Aorta (tissue), 5 donors: ENCODE results near the gene GSTO1. TPM values are rescaled to one million over a fixed set of nuclear protein-coding genes. Genes with fewer than 3 reads are reported as not detected.
A peak's percentile ranks its signal among the peaks of the same experiment; 100 is the strongest.
"Not testable (repeated sequence)": the region's sequence is repeated elsewhere in the genome, so short reads cannot be mapped to it uniquely, and the experiment has no call there.

Experiments used
- ATAC-seq: fragments of 200-7000 bp; cut with Tn5 transposase; one replicate; pipeline ENCODE4 v1.9.1; 2022; ENCODE audit warnings: moderate library complexity; ENCODE audit not compliant: low FRiP score
- DNase-seq, 2 donors: peaks; one replicate each; pipeline ENCODE4 v3.0.0-alpha.2; 2020
- H3K27ac ChIP-seq, 2 donors: one replicate each; pipeline ENCODE4 v1.5.1; 2013; ENCODE audit warnings: low read length in 2 of 2, mild to moderate bottlenecking in 2 of 2, moderate library complexity in 2 of 2, control low read depth in 1 of 2, inconsistent platforms in 1 of 2, low read depth in 1 of 2
- H3K27me3 ChIP-seq, 2 donors: one replicate each; pipeline ENCODE4 v1.6.1; 2013; ENCODE audit warnings: control low read depth in 1 of 2, low read length in 1 of 2, mild to moderate bottlenecking in 1 of 2, moderate library complexity in 1 of 2; ENCODE audit not compliant: insufficient read depth in 2 of 2, control insufficient read depth in 1 of 2
- H3K36me3 ChIP-seq, 2 donors: one replicate each; pipeline ENCODE4 v1.6.1; 2013; ENCODE audit warnings: control low read depth in 1 of 2, low read length in 1 of 2, mild to moderate bottlenecking in 1 of 2; ENCODE audit not compliant: insufficient read depth in 2 of 2, control insufficient read depth in 1 of 2
- H3K4me1 ChIP-seq, 2 donors: one replicate each; pipeline ENCODE4 v1.6.1; 2013; ENCODE audit warnings: low read length in 2 of 2, control low read depth in 1 of 2, mild to moderate bottlenecking in 1 of 2, moderate library complexity in 1 of 2; ENCODE audit not compliant: insufficient read depth in 2 of 2, control insufficient read depth in 1 of 2
- H3K4me3 ChIP-seq, 2 donors: one replicate each; pipeline ENCODE4 v1.5.1; 2013; ENCODE audit warnings: low read length in 2 of 2, control low read depth in 1 of 2, mild to moderate bottlenecking in 1 of 2
- H3K9me3 ChIP-seq: one replicate; pipeline ENCODE4 v1.6.1; 2013; ENCODE audit warnings: mild to moderate bottlenecking, low read length; ENCODE audit not compliant: control insufficient read depth
- WGBS, 2 donors: extraction: QIAGEN DNeasy Blood & Tissue Kit; methylation state at CpG; one replicate each; pipeline ENCODE4 v1.1.7; 2013; 5-methylcytosine and 5-hydroxymethylcytosine counted together
- intact Hi-C, 2 donors: fragments of 100-400 bp; cut with DNase I; formaldehyde crosslinking; loops; one replicate each; pipeline versions ENCODE4 v1.14.2 to v1.15.0; 2022
- polyA plus RNA-seq, 2 donors: library from polyadenylated mRNA; stranded (reverse); fragments of 200-250 nt; gene quantifications; one replicate each; pipeline ENCODE4 v1.2.3, GENCODE V29; 2013
- total RNA-seq, 2 donors: library from RNA; stranded (reverse); fragmentation: NEBNext Ultra II Directional; extraction: Animal tissue kit (Norgen Biotek cat#: 25700); gene quantifications; one replicate each; pipeline ENCODE4 v1.2.1, GENCODE V29; 2021
- donor health status: healthy with polysubstance abuse.
- donor health status: Bipolar disorder and iron deficiency.
- donor health status: DM: no; HTN: no; CAD: no.
- donor health status: DM: no; HTN: no; CAD: no.
- donor health status: DM: yes; HTN: yes; CAD: no.

Gene GSTO1
- total and polyA plus RNA-seq, 4 donors, result 84.1 to 235 (median 111) TPM

- 94 to 97% methylated on average over 34 of the region's 34 CpGs for WGBS, 2 donors
- H3K4me3 ChIP-seq, result no peak overlapping the region
- intact Hi-C loops, result no loop called here
Measured at GRCh38 chr10:104245066-104245632, 9.5 kb upstream of the GSTO1 start.

GRCh38 chr10:104246976-104247375, 7.7 kb upstream of the GSTO1 start:
- Histone ChIP-seq H3K4me3 (no peak overlapping the region), H3K4me1 (no peaks in the 10 kb centered on the region), H3K9me3 (no peaks in the 10 kb centered on the region), H3K27ac (no peak overlapping the region), H3K36me3 (no peaks in the 10 kb centered on the region), H3K27me3 (no peaks in the 10 kb centered on the region)
- ATAC-seq (peak; percentile 80), DNase-seq (no peak)
- intact Hi-C loops, result no loop called here
- 46 to 52% methylated on average over 2 of the region's 2 CpGs for WGBS, 2 donors

More at GRCh38 chr10:104245066-104245632, 9.5 kb upstream of the GSTO1 start:
- no peaks in the 10 kb centered on the region for H3K4me1 ChIP-seq
- no peaks in the 10 kb centered on the region for H3K27me3 ChIP-seq
- H3K9me3 ChIP-seq, result no peaks in the 10 kb centered on the region
- ATAC-seq, result no peak
- no peak for DNase-seq
- H3K27ac ChIP-seq, result no peak overlapping the region
- H3K36me3 ChIP-seq, result no peaks in the 10 kb centered on the region

- no peaks in the 10 kb centered on the region for H3K4me1 ChIP-seq
- ATAC-seq, result no peak
- H3K27me3 ChIP-seq, result no peaks in the 10 kb centered on the region
- no peak overlapping the region for H3K4me3 ChIP-seq
- H3K9me3 ChIP-seq, result no peaks in the 10 kb centered on the region
- DNase-seq, result no peak
- 82 to 83% methylated on average over 3 of the region's 3 CpGs for WGBS, 2 donors
- no peaks in the 10 kb centered on the region for H3K36me3 ChIP-seq
- intact Hi-C loops, result no loop called here
- no peak overlapping the region for H3K27ac ChIP-seq
Measured at GRCh38 chr10:104247513-104248146, 7.1 kb upstream of the GSTO1 start.

- H3K36me3 ChIP-seq, H3K9me3 ChIP-seq, H3K4me3 ChIP-seq, DNase-seq, H3K27ac ChIP-seq, H3K4me1 ChIP-seq, ATAC-seq, H3K27me3 ChIP-seq, intact Hi-C loops: not testable (repeated sequence)
- 73 to 82% methylated on average over 11 of the region's 11 CpGs for whole genome bisulfite sequencing, 2 donors
Measured at GRCh38 chr10:104248931-104249330, 5.8 kb upstream of the GSTO1 start.

- ATAC-seq, result no peak
- no peaks in the 10 kb centered on the region for H3K36me3 ChIP-seq
- H3K27me3 ChIP-seq, result no peaks in the 10 kb centered on the region
- H3K27ac ChIP-seq, result no peak overlapping the region
- no peaks in the 10 kb centered on the region for H3K4me1 ChIP-seq
- H3K4me3 ChIP-seq, result no peak overlapping the region
- 66 to 81% methylated on average over 1 of the region's 1 CpG for WGBS, 2 donors
- intact Hi-C loops, result no loop called here
- DNase-seq, result no peak
- no peaks in the 10 kb centered on the region for H3K9me3 ChIP-seq
Measured at GRCh38 chr10:104250371-104250770, 4.3 kb upstream of the GSTO1 start.

GRCh38 chr10:104251443-104251842, 3.2 kb upstream of the GSTO1 start:
- Histone ChIP-seq H3K27ac (no peak overlapping the region), H3K27me3 (no peaks in the 10 kb centered on the region), H3K4me1 (peaks cover 0 to 3% of the 10 kb centered on the region in 2 donors), H3K4me3 (no peak overlapping the region), H3K36me3 (no peaks in the 10 kb centered on the region), H3K9me3 (no peaks in the 10 kb centered on the region)
- intact Hi-C loops, result no loop called here
- DNase-seq (no peak), ATAC-seq (no peak)
- WGBS, 2 donors, result 92 to 93% methylated on average over 6 of the region's 6 CpGs

GRCh38 chr10:104252368-104252767, 2.3 kb upstream of the GSTO1 start:
- ATAC-seq (no peak), DNase-seq (no peak)
- no peaks in the 10 kb centered on the region for H3K27me3 ChIP-seq
- H3K4me1 ChIP-seq, result peaks cover 0 to 4% of the 10 kb centered on the region in 2 donors
- H3K4me3 ChIP-seq, result no peak overlapping the region
- no peaks in the 10 kb centered on the region for H3K36me3 ChIP-seq
- intact Hi-C loops, result no loop called here
- no peaks in the 10 kb centered on the region for H3K9me3 ChIP-seq
- no peak overlapping the region for H3K27ac ChIP-seq

- no peak for DNase-seq
- H3K27me3 ChIP-seq, result no peaks in the 10 kb centered on the region
- no peaks in the 10 kb centered on the region for H3K36me3 ChIP-seq
- peaks cover 0 to 4% of the 10 kb centered on the region in 2 donors for H3K4me1 ChIP-seq
- H3K27ac ChIP-seq, result no peak overlapping the region
- no peak overlapping the region for H3K4me3 ChIP-seq
- ATAC-seq, result no peak
- 91 to 97% methylated on average over 2 of the region's 2 CpGs for WGBS, 2 donors
- intact Hi-C loops, result no loop called here
- no peaks in the 10 kb centered on the region for H3K9me3 ChIP-seq
Measured at GRCh38 chr10:104253106-104253505, 1.6 kb upstream of the GSTO1 start.
